Natural killer cell (primary cell): ENCODE measurements around the gene C18orf63. TPM values are rescaled to one million over a fixed set of nuclear protein-coding genes. Genes with fewer than 3 reads are reported as not detected.

Experiments
- ATAC-seq, 3 donors: fragments of 150-1000 bp in 2 of 3; fragments of 200-7000 bp in 1 of 3; cut with Tn5 transposase; 1 replicate in 1 of 3; 2 replicates in 2 of 3; pipeline ENCODE4 v1.10.0; 2021; ENCODE audit warnings: mild to moderate bottlenecking in 2 of 3, moderate library complexity in 2 of 3
- DNase-seq, 2 donors: peaks; one replicate each; pipeline versions ENCODE4 v3.0.0 to v3.0.0-alpha.2; 2013 to 2021; ENCODE audit warnings: mixed read lengths in 1 of 2
- H3K27ac ChIP-seq: one replicate; pipeline ENCODE4 v1.5.1; 2013; ENCODE audit warnings: mild to moderate bottlenecking, low read length
- H3K27me3 ChIP-seq: one replicate; pipeline ENCODE4 v1.6.1; 2013; ENCODE audit warnings: low read length; ENCODE audit not compliant: control insufficient read depth, insufficient read depth
- H3K36me3 ChIP-seq: one replicate; pipeline ENCODE4 v1.6.1; 2013; ENCODE audit warnings: low read length; ENCODE audit not compliant: control insufficient read depth, insufficient read depth
- H3K4me1 ChIP-seq: one replicate; pipeline ENCODE4 v1.6.1; 2013; ENCODE audit warnings: low read length; ENCODE audit not compliant: control insufficient read depth, insufficient read depth
- H3K4me3 ChIP-seq: one replicate; pipeline ENCODE4 v1.5.1; 2013; ENCODE audit warnings: low read length
- H3K9me3 ChIP-seq: one replicate; pipeline ENCODE4 v1.6.1; 2013; ENCODE audit warnings: low read length; ENCODE audit not compliant: control insufficient read depth, insufficient read depth
- H3K27ac Mint-ChIP-seq, 2 donors: one replicate each; pipeline ENCODE4 v1.8.0; 2022; ENCODE audit warnings: mild to moderate bottlenecking in 2 of 2, mixed read lengths in 2 of 2, moderate library complexity in 1 of 2
- H3K27me3 Mint-ChIP-seq, 2 donors: one replicate each; pipeline ENCODE4 v1.8.0; 2022; ENCODE audit warnings: low read depth in 2 of 2, mixed read lengths in 2 of 2
- H3K36me3 Mint-ChIP-seq: one replicate; pipeline ENCODE4 v1.8.0; 2022; ENCODE audit warnings: mixed read lengths
- H3K4me1 Mint-ChIP-seq, 2 donors: one replicate each; pipeline ENCODE4 v1.8.0; 2022; ENCODE audit warnings: mixed read lengths in 2 of 2
- H3K4me3 Mint-ChIP-seq: one replicate; pipeline ENCODE4 v1.8.0; 2022; ENCODE audit warnings: mild to moderate bottlenecking, moderate library complexity, mixed read lengths
- H3K9me3 Mint-ChIP-seq, 2 donors: one replicate each; pipeline ENCODE4 v1.8.0; 2022; ENCODE audit warnings: mixed read lengths in 2 of 2
- WGBS: methylation state at CpG from one replicate; pipeline ENCODE4 v1.1.7; 2013; ENCODE audit warnings: missing lambda C conversion rate; ENCODE audit not compliant: insufficient coverage; 5-methylcytosine and 5-hydroxymethylcytosine counted together
- intact Hi-C: fragments of 100-400 bp; cut with micrococcal nuclease; formaldehyde crosslinking; loops from one replicate; pipeline ENCODE4 v1.14.2; 2022
- total RNA-seq, 4 donors: library from RNA; stranded (reverse); fragments of 120-200 nt in 1 of 4; gene quantifications; one replicate each; pipeline versions ENCODE4 v1.2.3 to v1.2.4, GENCODE V29; 2013 to 2022
- TF ChIP-seq, protein P1 (sequence below): fragments of 200-600 bp; IDR thresholded peaks from one replicate; pipeline ENCODE4 v1.8.0; 2022; ENCODE audit warnings: antibody characterized with exemption

The C18orf63 gene
- not detected for total RNA-seq
- not detected for total RNA-seq (2013)

DNA sequence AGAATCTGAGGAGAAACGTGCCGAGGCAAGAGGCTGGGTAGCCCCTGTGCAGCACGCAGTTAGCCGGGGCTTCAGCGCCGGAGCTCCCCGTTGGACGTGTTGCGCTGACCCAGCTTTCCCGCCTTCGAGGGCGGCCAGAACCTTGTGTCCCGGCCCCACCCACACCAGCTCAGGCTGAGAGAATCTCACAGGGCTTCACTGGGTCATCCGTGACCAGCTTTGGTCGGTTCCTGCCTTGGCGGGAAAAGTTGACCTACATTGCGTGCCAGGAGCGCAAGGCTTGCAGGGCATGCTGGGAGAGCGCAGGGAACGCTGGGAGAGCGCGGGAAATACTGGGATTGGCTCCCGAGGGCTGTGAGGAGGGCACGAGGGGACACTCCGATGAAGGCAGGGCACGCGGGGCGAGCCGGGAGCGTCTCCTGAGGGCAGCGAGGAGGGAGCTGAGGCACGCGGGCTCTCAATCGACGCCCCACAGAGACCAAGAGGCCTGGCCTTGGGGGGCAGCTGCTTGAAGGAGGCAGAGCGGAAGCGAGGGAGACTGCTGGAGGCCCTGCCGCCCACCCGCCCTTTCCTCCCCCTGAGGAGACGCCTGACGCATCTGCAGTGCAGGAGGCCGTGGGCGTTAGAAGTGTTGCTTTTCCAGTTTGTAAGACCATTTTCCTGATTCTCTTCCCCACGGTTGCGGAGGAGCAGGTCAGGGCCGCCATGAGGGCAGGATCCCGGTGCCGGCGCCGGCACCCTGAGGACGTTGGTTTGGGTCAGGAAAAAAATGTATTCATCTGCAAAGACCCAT, at the start of gene C18orf63:
TSS of gene C18orf63 (plus strand) at position 376 of the 793 bp plus-strand sequence. CDS start 2,027 bp downstream, outside the sequence.
- H3K27ac ChIP-seq, result no peak within 1 kb of the TSS
- no peaks in the 10 kb centered on the region for H3K27me3 ChIP-seq
- no peaks in the 10 kb centered on the region for H3K36me3 ChIP-seq
- TF ChIP-seq, protein P1, sequence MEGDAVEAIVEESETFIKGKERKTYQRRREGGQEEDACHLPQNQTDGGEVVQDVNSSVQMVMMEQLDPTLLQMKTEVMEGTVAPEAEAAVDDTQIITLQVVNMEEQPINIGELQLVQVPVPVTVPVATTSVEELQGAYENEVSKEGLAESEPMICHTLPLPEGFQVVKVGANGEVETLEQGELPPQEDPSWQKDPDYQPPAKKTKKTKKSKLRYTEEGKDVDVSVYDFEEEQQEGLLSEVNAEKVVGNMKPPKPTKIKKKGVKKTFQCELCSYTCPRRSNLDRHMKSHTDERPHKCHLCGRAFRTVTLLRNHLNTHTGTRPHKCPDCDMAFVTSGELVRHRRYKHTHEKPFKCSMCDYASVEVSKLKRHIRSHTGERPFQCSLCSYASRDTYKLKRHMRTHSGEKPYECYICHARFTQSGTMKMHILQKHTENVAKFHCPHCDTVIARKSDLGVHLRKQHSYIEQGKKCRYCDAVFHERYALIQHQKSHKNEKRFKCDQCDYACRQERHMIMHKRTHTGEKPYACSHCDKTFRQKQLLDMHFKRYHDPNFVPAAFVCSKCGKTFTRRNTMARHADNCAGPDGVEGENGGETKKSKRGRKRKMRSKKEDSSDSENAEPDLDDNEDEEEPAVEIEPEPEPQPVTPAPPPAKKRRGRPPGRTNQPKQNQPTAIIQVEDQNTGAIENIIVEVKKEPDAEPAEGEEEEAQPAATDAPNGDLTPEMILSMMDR, result no peak
- no peaks in the 10 kb centered on the region for H3K4me1 ChIP-seq
- H3K36me3 Mint-ChIP-seq, result no peaks in the 10 kb centered on the region
- no peaks in the 10 kb centered on the region for H3K4me1 Mint-ChIP-seq
- H3K4me3 ChIP-seq, result no peak within 1 kb of the TSS
- H3K9me3 ChIP-seq, result no peaks in the 10 kb centered on the region
- 93% methylated on average over 51 of the region's 51 CpGs for WGBS
- intact Hi-C loops, result no loop called here
- peaks cover 10 to 12% of the 10 kb centered on the region in 2 donors for H3K27me3 Mint-ChIP-seq
- H3K4me3 Mint-ChIP-seq, result no peak within 1 kb of the TSS
- ATAC-seq (no peak), DNase-seq (no peak)
- no peak within 1 kb of the TSS for H3K27ac Mint-ChIP-seq
- H3K9me3 Mint-ChIP-seq, result no peaks in the 10 kb centered on the region

DNA sequence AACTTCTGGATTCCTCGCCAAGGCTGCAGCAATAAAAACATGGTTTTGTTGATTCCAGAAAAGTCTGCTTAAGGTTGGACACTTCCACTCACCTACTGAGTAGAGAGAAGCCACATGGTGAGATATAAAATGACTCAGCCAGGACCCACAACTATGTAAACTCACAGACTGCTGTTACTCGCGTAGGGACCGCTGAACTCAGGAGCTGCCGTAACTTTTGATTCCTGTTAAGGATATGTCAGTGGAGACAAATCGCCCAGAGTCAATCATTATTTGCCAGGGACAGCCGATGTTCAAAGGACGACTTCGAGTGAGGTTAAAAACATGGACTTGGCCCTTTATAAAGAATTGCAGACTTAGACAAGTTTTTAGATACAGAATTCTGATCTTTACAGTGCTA, 49.5 kb upstream of the C18orf63 start:
- ATAC-seq, result no peak
- H3K4me3 Mint-ChIP-seq, result no peak overlapping the region
- 73% methylated on average over 9 of the region's 9 CpGs for WGBS
- no peak overlapping the region for H3K27ac ChIP-seq
- TF ChIP-seq, protein P1, result no peak
- H3K4me1 ChIP-seq, result no peaks in the 10 kb centered on the region
- no peak overlapping the region for H3K4me3 ChIP-seq
- H3K27me3 ChIP-seq, result no peaks in the 10 kb centered on the region
- no peaks in the 10 kb centered on the region for H3K9me3 Mint-ChIP-seq
- H3K36me3 ChIP-seq, result peaks cover 4% of the 10 kb centered on the region
- H3K4me1 Mint-ChIP-seq, result peaks cover 0 to 12% of the 10 kb centered on the region in 2 donors
- intact Hi-C loops, result no loop called here
- H3K9me3 ChIP-seq, result no peaks in the 10 kb centered on the region
- no peak for DNase-seq
- H3K36me3 Mint-ChIP-seq, result no peaks in the 10 kb centered on the region
- no peak overlapping the region for H3K27ac Mint-ChIP-seq
- H3K27me3 Mint-ChIP-seq, result no peaks in the 10 kb centered on the region

DNA sequence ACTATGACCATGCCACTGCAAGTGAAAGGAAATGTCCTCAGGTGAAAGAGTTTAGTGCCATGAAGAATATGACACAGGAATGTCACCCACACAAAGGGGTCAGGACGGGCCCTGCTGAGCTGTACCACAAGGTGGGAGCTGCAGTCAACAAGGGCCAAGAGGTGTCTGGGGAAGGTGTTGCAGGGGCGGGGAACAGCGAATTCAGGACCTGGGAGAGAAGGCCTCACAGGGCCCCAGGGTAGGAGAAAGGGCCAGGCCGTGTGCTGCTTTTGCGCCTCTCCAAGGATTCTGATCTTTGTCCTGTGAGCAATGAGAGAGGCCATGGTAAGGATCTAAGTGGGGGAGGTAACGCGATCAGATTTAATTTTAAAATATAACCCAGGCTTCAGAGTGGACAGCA, 47.5 kb upstream of the C18orf63 start:
- Histone ChIP-seq H3K27ac (no peak overlapping the region), H3K4me1 (no peaks in the 10 kb centered on the region), H3K9me3 (no peaks in the 10 kb centered on the region), H3K4me3 (no peak overlapping the region), H3K27me3 (no peaks in the 10 kb centered on the region), H3K36me3 (no peaks in the 10 kb centered on the region)
- no peak for DNase-seq
- TF ChIP-seq, protein P1, result no peak
- Mint-ChIP-seq H3K36me3 (no peaks in the 10 kb centered on the region), H3K27ac (no peak overlapping the region), H3K27me3 (no peaks in the 10 kb centered on the region), H3K4me3 (no peak overlapping the region), H3K9me3 (no peaks in the 10 kb centered on the region), H3K4me1 (peaks cover 0 to 12% of the 10 kb centered on the region in 2 donors)
- intact Hi-C loops, result no loop called here
- WGBS, result 97% methylated on average over 7 of the region's 7 CpGs
- ATAC-seq, result no peak
